Neural progenitor cell (in vitro differentiated cells): ENCODE measurements around the gene MYL7. TPM values are rescaled to one million over a fixed set of nuclear protein-coding genes. Genes with fewer than 3 reads are reported as not detected.

Source experiments
- DNase-seq: peaks from one replicate; pipeline ENCODE4 v3.0.0-alpha.2; 2016; ENCODE audit warnings: low spot score
- H2AFZ ChIP-seq: fragments of 200-600 bp; sonication (generic); replicated peaks from 2 replicates; pipeline ENCODE4 v1.6.1; 2016; ENCODE audit warnings: antibody characterized with exemption
- H3F3A ChIP-seq: fragments of 200-600 bp; sonication (generic); 2 replicates; pipeline ENCODE4 v1.6.1; 2016; ENCODE audit warnings: antibody characterized with exemption, low read depth
- H3K27ac ChIP-seq: fragments of 200-600 bp; sonication (generic); 2 replicates; pipeline ENCODE4 v1.5.1; 2016; ENCODE audit warnings: mild to moderate bottlenecking
- H3K27me3 ChIP-seq: fragments of 200-600 bp; sonication (generic); 2 replicates; pipeline ENCODE4 v1.6.1; 2016; ENCODE audit warnings: mild to moderate bottlenecking, moderate library complexity
- H3K36me3 ChIP-seq: fragments of 200-600 bp; sonication (generic); 2 replicates; pipeline ENCODE4 v1.5.1; 2016
- H3K4me1 ChIP-seq: fragments of 200-600 bp; sonication (generic); 2 replicates; pipeline ENCODE4 v1.6.1; 2016; ENCODE audit warnings: mixed run types
- H3K4me2 ChIP-seq: fragments of 200-600 bp; sonication (generic); 2 replicates; pipeline ENCODE4 v1.6.1; 2016
- H3K4me3 ChIP-seq: fragments of 200-600 bp; sonication (generic); 2 replicates; pipeline ENCODE4 v1.5.1; 2016
- H3K79me2 ChIP-seq: fragments of 200-600 bp; sonication (generic); 2 replicates; pipeline ENCODE4 v1.6.1; 2016; ENCODE audit warnings: low read depth
- H3K9ac ChIP-seq: fragments of 200-600 bp; sonication (generic); 2 replicates; pipeline ENCODE4 v1.6.1; 2016
- H3K9me3 ChIP-seq: fragments of 200-600 bp; sonication (generic); 2 replicates; pipeline ENCODE4 v1.5.1; 2016; ENCODE audit warnings: low read depth
- H4K20me1 ChIP-seq: fragments of 200-600 bp; sonication (generic); 2 replicates; pipeline ENCODE4 v1.6.1; 2016; ENCODE audit warnings: low read depth
- H3K27ac Mint-ChIP-seq: 3 replicates; pipeline ENCODE4 v1.8.0; 2021; ENCODE audit warnings: mixed read lengths
- H3K27me3 Mint-ChIP-seq: 2 replicates; pipeline ENCODE4 v1.8.0; 2022; ENCODE audit warnings: low read depth, mild to moderate bottlenecking, inconsistent platforms, moderate library complexity, mixed read lengths; ENCODE audit not compliant: insufficient read depth
- H3K36me3 Mint-ChIP-seq: 3 replicates; pipeline ENCODE4 v1.8.0; 2021; ENCODE audit warnings: mixed read lengths
- H3K4me1 Mint-ChIP-seq: 3 replicates; pipeline ENCODE4 v1.8.0; 2021; ENCODE audit warnings: mixed read lengths
- H3K4me3 Mint-ChIP-seq: 3 replicates; pipeline ENCODE4 v1.8.0; 2021; ENCODE audit warnings: mild to moderate bottlenecking, moderate library complexity, mixed read lengths
- H3K9me3 Mint-ChIP-seq: 3 replicates; pipeline ENCODE4 v1.8.0; 2020; ENCODE audit warnings: mixed read lengths
- EZH2 ChIP-seq: fragments of 200-600 bp; sonication (generic); IDR thresholded peaks from 2 replicates; pipeline ENCODE4 v1.6.1; 2017; ENCODE audit warnings: antibody characterized with exemption, mild to moderate bottlenecking, moderate library complexity
- EZH2phosphoT487 ChIP-seq: fragments of 200-600 bp; sonication (generic); IDR thresholded peaks from 2 replicates; pipeline ENCODE4 v1.6.1; 2017; ENCODE audit warnings: antibody characterized with exemption
- total RNA-seq: library from RNA; depleted of rRNA; stranded (reverse); fragments of >200 nt; gene quantifications from 2 replicates; pipeline ENCODE4 v1.2.3, GENCODE V29; 2015; ENCODE audit warnings: low replicate concordance
- TF ChIP-seq, protein P1 (sequence below): fragments of 200-600 bp; sonication (generic); IDR thresholded peaks from 2 replicates; pipeline ENCODE4 v1.5.1; 2017; ENCODE audit warnings: antibody characterized with exemption, mild to moderate bottlenecking

MYL7 gene
- total RNA-seq, 1 donor from 2014 or later: not detected

DNA sequence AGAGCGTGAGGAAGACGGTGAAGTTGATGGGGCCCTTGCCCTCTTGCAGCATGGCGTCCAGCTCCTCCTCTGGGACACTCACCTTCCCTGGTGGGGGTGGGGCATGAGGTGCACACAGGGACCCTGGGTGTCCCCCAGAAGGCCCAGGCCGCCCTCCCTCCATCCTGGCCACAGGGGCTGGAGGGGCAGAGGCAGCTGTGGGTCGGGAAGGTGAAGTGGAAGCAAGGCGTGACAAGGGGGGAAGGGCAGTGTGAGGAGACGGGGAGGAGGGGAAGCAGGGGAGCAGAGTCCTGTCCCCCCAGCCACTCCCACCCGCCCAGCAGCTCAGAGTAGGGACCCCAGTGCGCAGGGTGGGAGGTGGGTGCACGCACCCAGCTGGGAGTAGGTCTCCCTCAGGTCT lies 791 bp downstream of the MYL7 start:
- no peak overlapping the region for H3K4me3 ChIP-seq
- no peaks in the 10 kb centered on the region for H3K9me3 Mint-ChIP-seq

DNA sequence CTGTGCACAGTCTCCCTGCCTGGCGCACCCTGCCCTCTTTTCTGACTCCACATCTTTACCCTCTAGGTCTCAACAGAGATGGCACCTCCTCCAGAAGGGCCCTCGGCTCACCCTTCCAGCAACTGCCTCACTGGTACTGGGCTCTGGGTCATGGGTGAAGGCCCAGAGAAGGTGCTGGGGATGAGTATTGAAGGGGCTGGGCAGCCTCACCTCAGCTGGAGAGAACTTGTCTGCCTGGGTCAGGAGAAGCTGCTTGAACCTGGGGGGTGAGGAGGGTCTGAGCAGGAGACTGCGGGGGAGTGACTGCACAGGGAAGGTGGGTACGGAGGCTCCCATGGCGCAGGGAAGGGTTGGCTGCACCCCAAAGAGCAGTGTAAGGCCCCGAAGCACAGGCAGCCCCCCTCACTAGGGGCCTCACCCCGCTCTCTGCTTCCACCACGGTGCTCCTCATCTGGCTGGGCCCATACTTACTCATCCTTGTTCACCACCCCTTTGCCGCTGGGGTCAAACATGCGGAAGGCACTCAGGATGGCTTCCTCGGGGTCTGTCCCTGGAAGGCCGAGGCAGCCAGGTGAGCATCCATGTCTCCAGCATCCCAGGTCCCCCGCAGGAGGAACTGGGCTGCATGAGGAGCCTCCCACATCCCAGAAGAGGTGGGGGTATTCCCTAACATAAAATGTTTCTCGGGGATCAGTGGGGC lies 1.7 kb downstream of the MYL7 start:
- Histone ChIP-seq H3F3A (no peaks in the 10 kb centered on the region), H3K4me3 (no peak overlapping the region), H3K4me2 (no peak overlapping the region), H3K9ac (no peak overlapping the region), H3K27me3 (peaks cover 21% of the 10 kb centered on the region), H2AFZ (no peak overlapping the region), H3K36me3 (no peaks in the 10 kb centered on the region), H3K27ac (no peak overlapping the region), H3K79me2 (no peaks in the 10 kb centered on the region), H3K9me3 (no peaks in the 10 kb centered on the region), H4K20me1 (no peaks in the 10 kb centered on the region), H3K4me1 (no peaks in the 10 kb centered on the region)
- no peaks in the 10 kb centered on the region for H3K9me3 Mint-ChIP-seq
- TF ChIP-seq EZH2phosphoT487 (no peak), EZH2 (no peak)
- TF ChIP-seq, protein P1, sequence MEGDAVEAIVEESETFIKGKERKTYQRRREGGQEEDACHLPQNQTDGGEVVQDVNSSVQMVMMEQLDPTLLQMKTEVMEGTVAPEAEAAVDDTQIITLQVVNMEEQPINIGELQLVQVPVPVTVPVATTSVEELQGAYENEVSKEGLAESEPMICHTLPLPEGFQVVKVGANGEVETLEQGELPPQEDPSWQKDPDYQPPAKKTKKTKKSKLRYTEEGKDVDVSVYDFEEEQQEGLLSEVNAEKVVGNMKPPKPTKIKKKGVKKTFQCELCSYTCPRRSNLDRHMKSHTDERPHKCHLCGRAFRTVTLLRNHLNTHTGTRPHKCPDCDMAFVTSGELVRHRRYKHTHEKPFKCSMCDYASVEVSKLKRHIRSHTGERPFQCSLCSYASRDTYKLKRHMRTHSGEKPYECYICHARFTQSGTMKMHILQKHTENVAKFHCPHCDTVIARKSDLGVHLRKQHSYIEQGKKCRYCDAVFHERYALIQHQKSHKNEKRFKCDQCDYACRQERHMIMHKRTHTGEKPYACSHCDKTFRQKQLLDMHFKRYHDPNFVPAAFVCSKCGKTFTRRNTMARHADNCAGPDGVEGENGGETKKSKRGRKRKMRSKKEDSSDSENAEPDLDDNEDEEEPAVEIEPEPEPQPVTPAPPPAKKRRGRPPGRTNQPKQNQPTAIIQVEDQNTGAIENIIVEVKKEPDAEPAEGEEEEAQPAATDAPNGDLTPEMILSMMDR: no peak
- H3K4me3 Mint-ChIP-seq: no peak overlapping the region
- no peaks in the 10 kb centered on the region for H3K36me3 Mint-ChIP-seq
- no peak overlapping the region for H3K27ac Mint-ChIP-seq
- H3K27me3 Mint-ChIP-seq: peaks cover 4% of the 10 kb centered on the region
- H3K4me1 Mint-ChIP-seq: no peaks in the 10 kb centered on the region
- no peak for DNase-seq

More for the DNA sequence above, 791 bp downstream of the MYL7 start:
- no peak overlapping the region for H2AFZ ChIP-seq
- no peaks in the 10 kb centered on the region for H3K36me3 ChIP-seq
- H3K4me2 ChIP-seq: no peak overlapping the region
- no peak overlapping the region for H3K9ac ChIP-seq
- no peak overlapping the region for H3K27ac ChIP-seq
- H3K4me1 Mint-ChIP-seq: peaks cover 4% of the 10 kb centered on the region
- no peaks in the 10 kb centered on the region for H3F3A ChIP-seq
- H3K27ac Mint-ChIP-seq: no peak overlapping the region
- no peaks in the 10 kb centered on the region for H3K79me2 ChIP-seq
- no peaks in the 10 kb centered on the region for H3K9me3 ChIP-seq
- H3K27me3 Mint-ChIP-seq: peaks cover 6% of the 10 kb centered on the region
- no peak for DNase-seq
- no peaks in the 10 kb centered on the region for H3K4me1 ChIP-seq
- no peak for TF ChIP-seq EZH2phosphoT487
- TF ChIP-seq, protein P1: no peak
- no peak for TF ChIP-seq EZH2
- H3K36me3 Mint-ChIP-seq: no peaks in the 10 kb centered on the region
- no peak overlapping the region for H3K4me3 Mint-ChIP-seq
- peaks cover 29% of the 10 kb centered on the region for H3K27me3 ChIP-seq
- no peaks in the 10 kb centered on the region for H4K20me1 ChIP-seq

DNA sequence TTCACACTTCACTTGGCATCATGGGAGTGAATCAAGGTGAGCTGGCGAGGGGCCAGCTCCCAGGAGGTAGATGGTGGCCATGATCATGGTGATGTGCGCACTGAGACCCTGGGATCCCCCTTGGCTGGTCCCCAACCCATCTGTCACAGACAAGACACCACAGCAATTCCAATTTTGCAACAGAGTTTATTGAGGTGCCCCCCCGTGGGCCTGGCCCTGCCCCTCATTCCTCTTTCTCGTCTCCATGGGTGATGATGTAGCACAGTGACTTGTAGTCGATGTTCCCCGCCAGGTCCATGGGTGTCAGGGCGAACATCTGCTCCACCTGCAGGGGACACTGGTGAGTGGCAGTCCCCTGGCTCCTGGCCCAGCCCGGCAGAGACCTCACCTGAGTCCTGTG lies 2.4 kb downstream of the MYL7 start:
- Histone ChIP-seq H3K27ac (no peak overlapping the region), H3K79me2 (no peaks in the 10 kb centered on the region), H3K9ac (no peak overlapping the region), H2AFZ (no peak overlapping the region), H3K4me2 (no peak overlapping the region), H3K4me1 (no peaks in the 10 kb centered on the region), H4K20me1 (no peaks in the 10 kb centered on the region), H3K4me3 (no peak overlapping the region), H3K27me3 (peaks cover 13% of the 10 kb centered on the region), H3K9me3 (no peaks in the 10 kb centered on the region), H3K36me3 (no peaks in the 10 kb centered on the region), H3F3A (no peaks in the 10 kb centered on the region)
- Mint-ChIP-seq H3K4me1 (no peaks in the 10 kb centered on the region), H3K9me3 (no peaks in the 10 kb centered on the region), H3K27me3 (peaks cover 2% of the 10 kb centered on the region), H3K36me3 (no peaks in the 10 kb centered on the region), H3K27ac (no peak overlapping the region), H3K4me3 (no peak overlapping the region)
- TF ChIP-seq EZH2 (no peak), EZH2phosphoT487 (no peak)
- TF ChIP-seq, protein P1: no peak
- DNase-seq: no peak
